Stimulated activated CD4-positive, alpha-beta T cell treated with anti-CD3 and anti-CD28 coated beads, TNF-alpha, amount 100 ng/mL, for 48 hours (primary cell): ENCODE measurements around the gene GRM4.
A peak's percentile ranks its signal among the peaks of the same experiment; 100 is the strongest.

Experiments used
- DNase-seq, 3 donors: peaks; one replicate each; pipeline ENCODE4 v3.0.0-alpha.2; 2020; ENCODE audit warnings: low read depth in 3 of 3

Gene GRM4

DNA sequence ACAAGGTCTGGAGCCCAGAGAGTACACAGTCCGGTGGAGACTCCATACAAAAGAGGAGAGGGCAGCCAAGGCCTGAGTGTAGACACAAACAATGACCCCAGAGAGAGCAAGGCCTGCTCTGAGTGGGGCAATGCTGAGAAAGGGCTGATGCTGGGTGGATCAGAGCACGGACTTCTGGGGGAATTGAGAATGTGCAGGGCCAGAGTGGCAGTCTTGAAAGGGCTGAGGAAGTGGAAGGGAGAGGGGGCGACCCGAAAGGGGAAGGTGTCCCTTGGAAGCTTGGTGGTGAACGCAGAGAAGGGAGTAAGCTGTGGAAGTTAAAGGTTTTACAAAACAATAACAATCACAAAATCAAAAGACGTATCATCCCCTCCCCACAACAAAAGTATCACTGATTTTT, 12.0 kb upstream of the GRM4 start:
- DNase-seq = no peak

DNA sequence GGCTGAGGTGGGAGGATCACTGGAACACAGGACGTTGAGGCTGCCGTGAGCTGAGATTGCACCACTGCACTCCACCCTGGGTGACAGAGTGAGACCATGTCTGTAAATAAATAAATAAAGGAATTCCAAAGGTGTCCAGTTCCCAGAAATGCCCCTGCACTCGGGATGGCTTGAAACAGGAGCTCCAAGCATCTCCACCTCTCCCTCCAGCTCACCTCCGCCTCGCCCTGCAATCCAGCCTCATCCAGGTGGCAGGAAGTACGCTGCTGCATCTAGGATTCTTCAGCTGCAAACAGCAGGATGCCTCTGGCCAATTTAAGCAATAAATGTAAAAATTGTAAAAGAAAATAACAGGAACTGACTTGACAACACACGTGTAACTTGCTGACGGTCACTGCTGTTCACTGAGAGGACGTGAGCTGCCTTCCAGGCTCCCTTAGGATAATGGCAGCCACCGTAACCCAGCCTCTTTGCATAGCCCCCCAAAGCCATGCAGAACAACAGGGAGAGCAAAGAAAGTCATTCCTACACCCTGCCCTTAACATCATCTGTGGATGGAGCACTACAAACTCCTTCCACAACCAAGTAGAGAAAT, 11.4 kb upstream of the GRM4 start:
- DNase-seq = no peak

DNA sequence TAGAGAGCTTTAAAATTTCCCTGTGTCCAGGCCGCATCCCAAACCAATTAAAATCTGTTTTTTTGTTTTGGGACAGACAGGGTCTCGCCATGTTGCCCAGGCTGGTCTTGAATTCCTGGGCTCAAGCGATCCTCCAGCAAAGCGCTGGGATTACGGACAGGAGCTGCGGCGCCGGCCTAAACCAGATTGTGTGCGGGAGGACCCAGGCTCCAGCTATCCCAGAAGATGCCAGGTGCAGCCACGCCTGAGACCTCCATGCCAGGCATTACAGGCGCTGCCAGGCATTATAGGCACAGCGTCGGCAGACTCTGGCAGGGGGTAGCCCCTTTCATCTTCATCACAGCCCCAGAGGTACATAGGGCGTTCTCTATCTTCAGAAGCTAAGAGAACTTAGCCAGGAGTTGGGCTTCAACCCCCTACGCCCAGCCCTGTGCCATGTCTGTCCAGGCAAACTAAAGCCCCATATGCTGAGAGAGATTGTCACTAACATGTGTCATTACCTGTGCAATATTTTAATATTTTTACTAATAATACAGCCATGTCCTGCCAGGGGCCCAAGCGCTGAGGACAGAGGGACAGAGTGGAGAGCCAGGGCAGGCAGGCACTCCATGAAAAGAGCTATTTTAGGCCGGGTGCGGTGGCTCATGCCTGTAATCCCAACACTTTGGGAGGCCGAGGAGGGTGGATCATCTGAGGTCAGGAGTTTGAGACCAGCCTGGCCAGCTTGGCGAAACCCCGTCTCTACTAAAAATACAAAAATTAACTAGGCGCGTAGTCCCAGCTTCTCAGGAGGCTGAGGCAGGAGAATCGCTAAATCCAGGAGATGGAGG, 9.8 kb upstream of the GRM4 start:
- DNase-seq = no peak

GRCh38 chr6:34154668-34155447, 9.0 kb upstream of the GRM4 start:
- peak; percentile 49 to 59 (median 59) for DNase-seq

DNA sequence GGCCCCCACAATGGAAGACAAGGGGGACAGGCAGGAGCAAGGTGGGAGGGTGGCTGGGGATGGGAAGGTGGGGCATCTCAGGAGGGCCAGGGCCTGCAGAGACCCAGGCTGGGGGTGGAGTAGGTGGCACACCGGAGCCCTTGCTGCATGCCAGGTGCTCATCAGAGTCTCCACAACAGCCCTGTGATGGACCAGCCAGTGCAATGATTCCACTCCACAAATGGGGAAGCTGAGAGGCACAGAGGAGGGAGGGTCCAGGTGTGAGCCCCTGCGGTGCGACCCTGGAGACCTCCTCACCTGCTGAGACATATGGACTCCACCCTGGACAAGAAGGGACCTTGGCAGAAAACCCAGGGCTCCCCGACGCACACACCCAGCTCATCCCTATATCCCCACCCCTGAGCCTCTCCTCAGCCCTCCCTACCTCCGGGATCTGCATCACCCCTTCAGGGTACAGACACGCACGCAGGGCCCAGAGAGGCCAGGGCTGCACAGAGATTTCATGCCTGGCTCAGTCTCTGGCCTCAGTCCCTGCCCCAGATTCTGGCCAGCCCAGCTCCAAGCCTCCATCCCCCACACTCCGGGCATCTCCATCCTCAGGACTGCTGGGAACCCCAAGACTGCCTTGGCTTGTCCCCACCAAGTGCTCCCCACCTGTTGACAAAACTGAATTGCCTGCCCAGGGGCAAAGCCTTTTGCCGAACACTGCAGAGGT, 7.1 kb upstream of the GRM4 start:
- no peak for DNase-seq

DNA sequence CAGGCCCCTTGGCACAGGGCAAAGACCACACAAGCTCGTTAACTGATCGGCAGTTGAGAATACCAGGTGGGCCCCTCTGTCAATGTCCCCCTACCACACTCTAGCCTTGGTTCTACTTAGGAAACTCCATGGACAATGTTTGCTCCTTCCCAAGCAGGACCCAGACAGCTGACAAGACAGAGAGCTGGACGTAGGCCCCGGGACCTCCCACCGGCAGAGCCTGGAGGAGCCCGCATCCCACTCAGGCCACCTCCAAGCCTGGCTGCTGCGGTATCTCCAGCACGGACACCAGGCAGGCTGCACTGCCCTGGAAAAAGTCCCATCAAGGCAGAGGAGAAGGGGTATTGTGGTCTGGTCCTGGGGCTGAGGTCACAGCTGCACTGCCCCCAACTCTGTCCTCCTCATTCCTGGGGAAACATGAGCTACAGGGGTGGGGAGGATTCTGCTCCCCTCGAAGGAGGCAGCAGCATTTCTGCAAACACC, 6.2 kb upstream of the GRM4 start:
- no peak for DNase-seq

- DNase-seq = no peak
Measured at GRCh38 chr6:34151321-34152041, 5.6 kb upstream of the GRM4 start.

GRCh38 chr6:34150766-34151165, 4.9 kb upstream of the GRM4 start:
- DNase-seq = no peak

- DNase-seq = no peak
Measured at GRCh38 chr6:34149831-34150400, 4.0 kb upstream of the GRM4 start.

- DNase-seq = no peak
Measured at GRCh38 chr6:34149452-34149810, 3.5 kb upstream of the GRM4 start.

- no peak for DNase-seq
Measured at GRCh38 chr6:34148631-34149451, 3.0 kb upstream of the GRM4 start.

DNA sequence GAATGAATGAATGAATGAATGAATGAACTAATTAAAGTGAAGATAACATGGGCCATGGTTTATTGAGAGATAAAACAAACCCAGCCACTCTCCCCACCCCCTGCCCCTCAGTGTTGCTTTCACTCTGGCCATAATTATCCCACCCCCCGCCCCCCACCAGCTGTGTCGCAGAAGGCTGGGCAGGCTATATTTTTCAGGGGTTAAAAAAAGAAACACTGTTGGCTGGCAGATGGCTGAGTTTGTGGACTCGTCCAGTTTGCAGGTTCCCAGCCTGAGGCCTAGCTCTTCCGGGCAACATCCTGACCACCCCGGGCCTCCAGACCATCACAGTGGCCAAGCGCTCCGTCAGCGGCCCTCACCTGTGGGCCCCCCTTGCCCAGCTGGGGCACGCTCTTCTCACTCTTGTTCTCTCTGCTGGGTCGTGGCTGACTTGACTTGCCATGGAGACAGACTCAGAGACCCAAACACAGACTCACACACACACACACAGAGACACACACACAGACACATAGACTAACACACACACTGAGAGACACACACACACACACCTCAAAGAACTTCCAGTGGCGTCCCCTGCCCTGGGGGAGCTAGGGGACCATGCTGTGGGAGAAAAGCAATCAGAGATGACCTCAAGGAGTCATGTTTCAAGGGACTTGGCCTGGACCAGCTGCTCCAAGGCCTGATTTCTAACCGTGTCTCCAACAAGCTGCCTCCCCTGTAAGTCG, 2.2 kb upstream of the GRM4 start:
- no peak for DNase-seq

DNA sequence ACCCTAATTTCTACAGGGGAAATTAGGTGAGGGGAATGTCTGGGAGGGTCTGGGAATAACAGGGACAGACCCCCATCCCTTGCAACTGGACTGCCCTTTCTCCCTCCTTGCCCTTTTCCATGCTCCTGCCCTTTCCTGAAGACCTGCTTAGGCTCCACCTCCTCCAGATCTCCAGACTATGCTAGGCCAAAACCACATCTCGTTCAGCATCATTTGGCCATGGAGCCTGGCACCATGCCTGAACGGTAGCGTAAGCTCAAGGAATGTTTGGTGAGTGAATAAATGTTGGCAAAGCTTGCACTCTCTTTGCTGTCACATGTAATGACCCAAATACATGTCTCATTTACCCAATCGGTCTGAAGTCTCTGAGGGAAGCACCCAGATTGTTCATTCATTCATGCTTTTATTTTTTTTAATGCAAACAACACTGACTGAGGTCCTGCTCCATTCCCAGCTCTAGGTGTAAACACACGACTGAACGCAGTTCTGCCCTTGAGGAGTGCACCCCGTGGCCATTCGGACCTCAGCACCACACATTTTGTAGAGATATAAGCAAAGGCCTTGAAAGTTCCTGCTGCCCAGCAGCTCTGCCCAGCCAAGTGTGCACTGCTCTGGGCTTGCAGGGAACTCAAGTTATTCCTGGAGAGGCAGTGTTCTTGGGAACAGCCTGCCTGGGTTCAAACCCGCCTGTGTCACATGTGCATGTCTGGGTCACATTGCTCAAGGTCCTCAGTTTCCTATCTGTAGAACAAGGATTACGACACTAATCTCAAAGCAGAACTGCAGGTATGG, 1.1 kb upstream of the GRM4 start:
- DNase-seq = no peak

DNA sequence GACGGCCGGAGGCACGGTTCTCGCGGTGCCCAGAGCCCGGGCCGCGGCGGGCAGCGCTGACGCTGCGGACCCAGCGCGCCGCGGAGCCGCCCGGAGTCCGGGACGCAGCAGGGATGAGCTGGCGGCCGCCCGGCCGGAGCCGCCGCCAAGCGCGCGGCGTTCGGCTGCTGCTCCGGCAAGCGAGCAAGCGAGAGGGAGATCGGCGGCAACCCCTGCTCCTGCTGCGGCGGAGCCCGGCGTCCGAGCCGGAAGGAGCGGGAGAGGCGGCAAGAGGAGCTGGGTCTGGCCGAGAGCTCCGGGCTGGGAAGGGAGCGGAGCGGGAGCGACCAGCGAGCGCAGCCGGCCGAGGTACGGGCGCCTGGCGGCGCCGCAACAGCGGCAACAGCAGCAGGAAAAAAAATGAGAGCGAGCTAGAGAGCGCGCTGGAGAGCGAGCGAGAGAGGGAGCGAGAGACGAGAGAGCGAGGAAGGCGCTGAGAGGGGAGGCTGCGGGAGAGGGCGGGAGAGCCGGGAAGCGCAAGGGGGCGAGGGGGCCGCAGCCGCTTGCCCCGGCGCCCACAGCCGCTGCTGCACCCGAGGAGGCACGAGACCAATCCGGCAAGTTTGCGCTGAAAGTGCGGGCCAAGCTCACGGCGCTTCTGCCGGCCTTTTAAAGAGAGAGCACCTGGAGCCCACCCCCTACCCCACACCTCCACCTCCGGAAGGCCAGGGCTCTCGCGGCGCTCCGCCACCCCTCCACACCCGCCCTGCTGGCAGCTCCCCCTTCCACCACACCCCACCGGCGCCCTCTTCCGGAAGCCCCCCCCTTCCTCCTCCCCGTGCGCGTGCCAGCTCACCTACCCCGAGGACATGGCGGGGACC, 496 bp downstream of the GRM4 start:
- no peak for DNase-seq

GRCh38 chr6:34144581-34145160, 1.2 kb downstream of the GRM4 start:
- DNase-seq = no peak

GRCh38 chr6:34143884-34144580, 1.9 kb downstream of the GRM4 start:
- peak in 2 of 3 donors; percentile 17 to 20 for DNase-seq
